ENCODE data around the gene FRAS1.

Gene FRAS1

GRCh38 chr4:78578674-78579425 is 521.7 kb downstream of the FRAS1 start:
- TF ChIP-seq CTCF (IDR thresholded peaks at IDR 0.05; ENCODE audit: insufficient read depth, missing control alignments): no peak
- DNase-seq (ENCODE audit: insufficient read length, low spot score) (no peak), FAIRE-seq (no peak)

GRCh38 chr4:78581618-78582017 is 524.5 kb downstream of the FRAS1 start:
- DNase-seq (ENCODE audit: insufficient read length, low spot score) (no peak), FAIRE-seq (no peak)
- no peak for TF ChIP-seq CTCF (IDR thresholded peaks at IDR 0.05; ENCODE audit: insufficient read depth, missing control alignments)

GRCh38 chr4:78584863-78585547 is 527.9 kb downstream of the FRAS1 start:
- no peak for TF ChIP-seq CTCF (IDR thresholded peaks at IDR 0.05; ENCODE audit: insufficient read depth, missing control alignments)
- FAIRE-seq (no peak), DNase-seq (ENCODE audit: insufficient read length, low spot score) (no peak)

- DNase-seq (ENCODE audit: insufficient read length, low spot score) (no peak), FAIRE-seq (no peak)
- TF ChIP-seq CTCF (IDR thresholded peaks at IDR 0.05; ENCODE audit: insufficient read depth, missing control alignments): no peak
Observed at GRCh38 chr4:78585633-78586032, 528.5 kb downstream of the FRAS1 start.

- TF ChIP-seq CTCF (IDR thresholded peaks at IDR 0.05; ENCODE audit: insufficient read depth, missing control alignments): no peak
- no peak for FAIRE-seq
- no peak for DNase-seq (ENCODE audit: insufficient read length, low spot score)
Observed at GRCh38 chr4:78588894-78589545, 531.9 kb downstream of the FRAS1 start.

- no peak for TF ChIP-seq CTCF (IDR thresholded peaks at IDR 0.05; ENCODE audit: insufficient read depth, missing control alignments)
- DNase-seq (ENCODE audit: insufficient read length, low spot score): no peak
- FAIRE-seq: no peak
Observed at GRCh38 chr4:78591404-78591803, 534.3 kb downstream of the FRAS1 start.

Data from D721Med (cell line).